GM21576 (cell line): ENCODE data around the gene PKMYT1.
A peak's percentile ranks its signal among the peaks of the same experiment; 100 is the strongest.

Experiments used
- ATAC-seq: cut with Tn5 transposase; IDR thresholded peaks from one replicate; pipeline ENCODE4 v1.9.1; 2021; ENCODE audit warnings: mild to moderate bottlenecking, moderate library complexity; ENCODE audit not compliant: unreplicated experiment

The PKMYT1 gene

GRCh38 chr16:2974319-2975056 lies 5.8 kb downstream of the PKMYT1 start:
- no peak for ATAC-seq

- ATAC-seq, result no peak
Observed at GRCh38 chr16:2973605-2974318, 6.5 kb downstream of the PKMYT1 start.

GRCh38 chr16:2973093-2973492 lies 7.2 kb downstream of the PKMYT1 start:
- ATAC-seq, result no peak

- no peak for ATAC-seq
Observed at GRCh38 chr16:2971985-2972784, 8.1 kb downstream of the PKMYT1 start.

- ATAC-seq, result no peak
Observed at GRCh38 chr16:2971134-2971984, 8.9 kb downstream of the PKMYT1 start.

- no peak for ATAC-seq
Observed at GRCh38 chr16:2970563-2970962, 9.7 kb downstream of the PKMYT1 start.

- peak; percentile 34 for ATAC-seq
Observed at GRCh38 chr16:2969545-2970521, 10.4 kb downstream of the PKMYT1 start.

GRCh38 chr16:2968738-2969544 lies 11.3 kb downstream of the PKMYT1 start, which contains the start of gene PAQR4:
Gene PAQR4 (plus strand): TSS chr16:2969348. CDS start chr16:2969675, 327 bp downstream.
- ATAC-seq, result peak; percentile 70

GRCh38 chr16:2968368-2968737 lies 11.9 kb downstream of the PKMYT1 start:
- ATAC-seq, result no peak

- ATAC-seq, result no peak
Observed at GRCh38 chr16:2967721-2968161, 12.5 kb downstream of the PKMYT1 start.

- no peak for ATAC-seq
Observed at GRCh38 chr16:2967211-2967631, 13.0 kb downstream of the PKMYT1 start.

GRCh38 chr16:2966808-2967191 lies 13.4 kb downstream of the PKMYT1 start:
- no peak for ATAC-seq

GRCh38 chr16:2966043-2966807 lies 14.0 kb downstream of the PKMYT1 start:
- ATAC-seq, result no peak

GRCh38 chr16:2964475-2965336 lies 15.5 kb downstream of the PKMYT1 start:
- no peak for ATAC-seq

GRCh38 chr16:2963723-2964474 lies 16.3 kb downstream of the PKMYT1 start, which contains the start of gene KREMEN2:
Gene KREMEN2 (plus strand): TSS chr16:2964275. CDS start chr16:2964521, 246 bp downstream.
- no peak for ATAC-seq
